Measurements from ENCODE around the gene TMEM250. TPM values are rescaled to one million over a fixed set of nuclear protein-coding genes. Genes with fewer than 3 reads are reported as not detected.

Gene TMEM250
- total and polyA plus RNA-seq, 4 donors = 6.7 to 19.5 (median 17.2) TPM

DNA sequence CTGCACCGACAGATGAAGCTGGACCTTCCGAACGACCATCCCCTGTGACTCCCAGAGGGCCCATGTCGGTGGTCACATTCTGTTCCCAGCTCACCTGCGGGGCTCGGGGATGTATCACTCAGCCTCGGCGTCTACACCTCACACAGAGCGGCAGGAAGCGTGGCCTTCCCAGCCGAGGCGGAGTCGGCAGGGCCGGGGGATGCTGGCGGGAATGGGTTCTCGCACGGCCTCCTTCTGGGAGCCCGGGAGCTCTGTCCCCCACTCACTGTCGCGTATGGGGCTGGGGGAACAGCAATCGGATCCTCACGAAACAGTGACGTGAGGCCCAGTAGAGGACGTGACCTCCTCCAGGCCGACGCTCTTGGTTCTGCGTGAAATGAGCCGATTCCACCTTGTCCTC, 44.0 kb downstream of the TMEM250 start:
- Histone ChIP-seq H3K4me1 (ENCODE audit: control insufficient read depth in 4 of 4, insufficient read depth in 4 of 4, low read length in 3 of 4) (peaks cover 0 to 6% (median 1%) of the 10 kb centered on the region in 4 donors), H3K4me3 (ENCODE audit: low read depth in 1 of 3, low read length in 3 of 3) (no peak overlapping the region), H3K36me3 (ENCODE audit: control insufficient read depth in 4 of 4, insufficient read depth in 3 of 4, low read depth in 1 of 4, low read length in 3 of 4) (peaks cover 0 to 4% (median 0%) of the 10 kb centered on the region in 4 donors), H3K27ac (ENCODE audit: low read depth in 1 of 2, low read length in 2 of 2) (no peak overlapping the region), H3K27me3 (ENCODE audit: control insufficient read depth in 4 of 4, insufficient read depth in 4 of 4, low read length in 3 of 4) (no peaks in the 10 kb centered on the region), H3K9me3 (ENCODE audit: control insufficient read depth in 4 of 4, low read length in 3 of 4) (no peaks in the 10 kb centered on the region), H3K9ac (ENCODE audit: low read depth in 1 of 2, low read length in 2 of 2) (no peak overlapping the region)
- 95% methylated on average over 28 of the region's 28 CpGs for WGBS
- no peak for DNase-seq (ENCODE audit: low spot score)
- TF ChIP-seq FOXA2 (IDR thresholded peaks at IDR 0.05) (no peak), RAD21 (IDR thresholded peaks at IDR 0.05) (no peak)
- TF ChIP-seq, protein P1, sequence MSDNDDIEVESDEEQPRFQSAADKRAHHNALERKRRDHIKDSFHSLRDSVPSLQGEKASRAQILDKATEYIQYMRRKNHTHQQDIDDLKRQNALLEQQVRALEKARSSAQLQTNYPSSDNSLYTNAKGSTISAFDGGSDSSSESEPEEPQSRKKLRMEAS (IDR thresholded peaks at IDR 0.05) = no peak

Other genes starting within 250 kb of the TMEM250 start
- gene CAMSAP1, start 211.3 kb downstream of the TMEM250 start, total RNA-seq = 1 to 10 TPM; 6.3 to 6.4 TPM
- gene CAMSAP1, start 211.3 kb downstream of the TMEM250 start, polyA plus RNA-seq = 1 to 10 TPM in 1 of 2 donors, under 1 TPM in 1; 0.97 to 3.9 TPM
- gene UBAC1, start 157.5 kb downstream of the TMEM250 start, total RNA-seq = 100 to 1,000 TPM in 1 of 2 donors, 10 to 100 TPM in 1; 16.4 to 115 TPM
- gene UBAC1, start 157.5 kb downstream of the TMEM250 start, polyA plus RNA-seq = 10 to 100 TPM; 16.2 to 16.4 TPM
- gene NACC2, start 23.6 kb downstream of the TMEM250 start, total RNA-seq = 10 to 100 TPM in 1 of 2 donors, 1 to 10 TPM in 1; 6.7 to 17.8 TPM
- gene NACC2, start 23.6 kb downstream of the TMEM250 start, polyA plus RNA-seq = 10 to 100 TPM in 1 of 2 donors, 1 to 10 TPM in 1; 4.8 to 10.8 TPM
- not detected for gene LHX3, start 86.3 kb upstream of the TMEM250 start, total RNA-seq
- not detected for gene LHX3, start 86.3 kb upstream of the TMEM250 start, polyA plus RNA-seq
- gene QSOX2, start 126.9 kb upstream of the TMEM250 start, total RNA-seq = 10 to 100 TPM in 1 of 2 donors, 1 to 10 TPM in 1; 4.8 to 12.7 TPM
- gene QSOX2, start 126.9 kb upstream of the TMEM250 start, polyA plus RNA-seq = 1 to 10 TPM in 1 of 2 donors, under 1 TPM in 1; 0.79 to 3.8 TPM
- gene CCDC187, start 185.2 kb upstream of the TMEM250 start, total RNA-seq = under 1 TPM in 1 of 2 donors, not detected in 1; 0.05 TPM
- gene CCDC187, start 185.2 kb upstream of the TMEM250 start, polyA plus RNA-seq = not detected
- 1 to 10 TPM; 2.1 to 2.9 TPM for gene GPSM1, start 208.7 kb upstream of the TMEM250 start, total RNA-seq
- 1 to 10 TPM in 1 of 2 donors, under 1 TPM in 1; 0.11 to 1.1 TPM for gene GPSM1, start 208.7 kb upstream of the TMEM250 start, polyA plus RNA-seq
- 1 to 10 TPM; 2.0 to 2.9 TPM for gene DNLZ, start 244.9 kb upstream of the TMEM250 start, total RNA-seq
- 1 to 10 TPM; 6.2 to 7.1 TPM for gene DNLZ, start 244.9 kb upstream of the TMEM250 start, polyA plus RNA-seq

Data from liver (tissue), 9 donors.